Regular cardiac myocyte (primary cell): ENCODE data around the gene ZNF428. TPM values are rescaled to one million over a fixed set of nuclear protein-coding genes. Genes with fewer than 3 reads are reported as not detected.

ENCODE experiments used
- total RNA-seq: library from RNA; depleted of rRNA; stranded (reverse); fragments of >200 nt; gene quantifications from 2 replicates; pipeline ENCODE4 v1.2.3, GENCODE V29; 2014

The ZNF428 gene
- 28.2 and 35.0 TPM in 2 replicates for total RNA-seq

GRCh38 chr19:43619262-43620060 lies at the start of gene ZNF428:
Gene ZNF428 (minus strand): TSS chr19:43619629. CDS start chr19:43614304, 5,325 bp downstream.

GRCh38 chr19:43639519-43640423 lies 20.3 kb upstream of the ZNF428 start, which contains the start of gene CADM4:
Gene CADM4 (minus strand): TSS chr19:43639850. CDS start chr19:43639790, 60 bp downstream.

GRCh38 chr19:43611788-43612187 lies 7.6 kb downstream of the ZNF428 start, which contains the start of gene SRRM5:
Gene SRRM5 (plus strand): TSS chr19:43612088. CDS start chr19:43612122, 34 bp downstream.

GRCh38 chr19:43595999-43596841 lies 23.2 kb downstream of the ZNF428 start, which contains the start of the genes IRGQ and ZNF576:
Gene IRGQ (minus strand): TSS chr19:43596134. CDS start chr19:43595338, 796 bp downstream.
Gene ZNF576 (plus strand): TSS chr19:43596595. CDS start chr19:43597109, 514 bp downstream.

GRCh38 chr19:43575156-43575950 lies 44.1 kb downstream of the ZNF428 start, which contains the start of the genes PINLYP and XRCC1:
Gene PINLYP (plus strand): TSS chr19:43575801. CDS start chr19:43577192, 1,391 bp downstream.
Gene XRCC1 (minus strand): TSS chr19:43575527. CDS start chr19:43575458, 69 bp downstream.

Other genes starting within 250 kb of the ZNF428 start
- gene TEX101, start 204.7 kb downstream of the ZNF428 start, total RNA-seq = not detected in 2 replicates
- under 0.01 and 0.28 TPM in 2 replicates for gene LYPD3, start 154.0 kb downstream of the ZNF428 start, total RNA-seq
- gene PHLDB3, start 114.9 kb downstream of the ZNF428 start, total RNA-seq = 10.5 and 22.3 TPM in 2 replicates
- gene ETHE1, start 92.4 kb downstream of the ZNF428 start, total RNA-seq = 75.3 and 94.1 TPM in 2 replicates
- gene ZNF575, start 86.4 kb downstream of the ZNF428 start, total RNA-seq = under 0.01 and 0.28 TPM in 2 replicates
- gene XRCC1, start 44.1 kb downstream of the ZNF428 start, total RNA-seq = 13.0 and 19.4 TPM in 2 replicates
- 2.0 and 2.5 TPM in 2 replicates for gene PINLYP, start 43.8 kb downstream of the ZNF428 start, total RNA-seq
- 14.9 and 19.9 TPM in 2 replicates for gene IRGQ, start 23.5 kb downstream of the ZNF428 start, total RNA-seq
- gene ZNF576, start 23.0 kb downstream of the ZNF428 start, total RNA-seq = 9.6 and 14.6 TPM in 2 replicates
- gene SRRM5, start 7.5 kb downstream of the ZNF428 start, total RNA-seq = not detected in 2 replicates
- 4.2 and 6.8 TPM in 2 replicates for gene CADM4, start 20.2 kb upstream of the ZNF428 start, total RNA-seq
- 92.2 and 136 TPM in 2 replicates for gene PLAUR, start 50.5 kb upstream of the ZNF428 start, total RNA-seq
- not detected in 2 replicates for gene IRGC, start 96.4 kb upstream of the ZNF428 start, total RNA-seq
- 4.8 and 6.8 TPM in 2 replicates for gene SMG9, start 135.3 kb upstream of the ZNF428 start, total RNA-seq
- gene KCNN4, start 161.3 kb upstream of the ZNF428 start, total RNA-seq = 3.8 and 4.5 TPM in 2 replicates
- gene LYPD5, start 182.8 kb upstream of the ZNF428 start, total RNA-seq = 0.19 and 2.8 TPM in 2 replicates
- 10.0 and 14.1 TPM in 2 replicates for gene ZNF283, start 207.7 kb upstream of the ZNF428 start, total RNA-seq